Skeletal muscle tissue (tissue), 4 donors: ENCODE results near the gene GARNL3. TPM values are rescaled to one million over a fixed set of nuclear protein-coding genes. Genes with fewer than 3 reads are reported as not detected.

Experiments used
- H3K27ac ChIP-seq: one replicate; pipeline ENCODE4 v1.7.0; 2013; ENCODE audit warnings: mild to moderate bottlenecking, low read depth, low read length, inconsistent platforms
- H3K27me3 ChIP-seq, 3 donors: one replicate each; pipeline ENCODE4 v1.7.0; 2013; ENCODE audit warnings: low read length in 3 of 3; ENCODE audit not compliant: control insufficient read depth in 3 of 3, insufficient read depth in 3 of 3
- H3K36me3 ChIP-seq, 3 donors: one replicate each; pipeline ENCODE4 v1.7.0; 2013; ENCODE audit warnings: low read length in 3 of 3; ENCODE audit not compliant: control insufficient read depth in 3 of 3, insufficient read depth in 3 of 3
- H3K4me1 ChIP-seq, 3 donors: one replicate each; pipeline ENCODE4 v1.7.0; 2013; ENCODE audit warnings: low read length in 3 of 3, mild to moderate bottlenecking in 3 of 3; ENCODE audit not compliant: control insufficient read depth in 3 of 3, insufficient read depth in 3 of 3
- H3K4me3 ChIP-seq, 3 donors: one replicate each; pipeline ENCODE4 v1.7.0; 2013; ENCODE audit warnings: low read length in 3 of 3
- H3K9ac ChIP-seq, 3 donors: one replicate each; pipeline ENCODE4 v1.7.0; 2013; ENCODE audit warnings: low read length in 3 of 3, mild to moderate bottlenecking in 3 of 3, moderate library complexity in 2 of 3, low read depth in 1 of 3
- H3K9me3 ChIP-seq, 3 donors: one replicate each; pipeline ENCODE4 v1.7.0; 2013; ENCODE audit warnings: low read length in 3 of 3; ENCODE audit not compliant: control insufficient read depth in 3 of 3
- total RNA-seq: library from RNA; depleted of rRNA; stranded (reverse); fragments of >200 nt; gene quantifications from one replicate; pipeline ENCODE4 v1.2.3, GENCODE V29; 2014
- donor health status: Osteomylitis.

The GARNL3 gene
- total RNA-seq, 1 donor from 2014 or later: 21.9 TPM

- no peaks in the 10 kb centered on the region for H3K9me3 ChIP-seq
- H3K9ac ChIP-seq: no peak overlapping the region
- H3K4me1 ChIP-seq: no peaks in the 10 kb centered on the region
- no peak overlapping the region for H3K4me3 ChIP-seq
- no peak overlapping the region for H3K27ac ChIP-seq
- H3K36me3 ChIP-seq: peaks cover 74 to 76% (median 75%) of the 10 kb centered on the region in 3 donors
- no peaks in the 10 kb centered on the region for H3K27me3 ChIP-seq
These were observed 173.8 kb downstream of the GARNL3 start for GRCh38 chr9:127438394-127438793.

Other genes starting within 250 kb of the GARNL3 start
- 37.6 TPM for gene ANGPTL2, start 142.1 kb upstream of the GARNL3 start, total RNA-seq
- 13.6 TPM for gene SLC2A8, start 132.4 kb downstream of the GARNL3 start, total RNA-seq
- 9.9 TPM for gene ZNF79, start 159.6 kb downstream of the GARNL3 start, total RNA-seq
- 1,305 TPM for gene RPL12, start 186.6 kb downstream of the GARNL3 start, total RNA-seq
- gene LRSAM1, start 186.7 kb downstream of the GARNL3 start, total RNA-seq: 10.4 TPM